SJCRH30 (cell line): ENCODE data around the gene FKBP3. TPM values are rescaled to one million over a fixed set of nuclear protein-coding genes. Genes with fewer than 3 reads are reported as not detected.

Source experiments
- total RNA-seq: library from RNA; depleted of rRNA; stranded (reverse); fragments of >200 nt; shearing (Covaris generic); gene quantifications from 2 replicates; pipeline ENCODE4 v1.2.3, GENCODE V29; 2014; rRNA removed

Gene FKBP3
- total RNA-seq, 1 experiment from 2014 or later: 120 TPM

Other genes starting within 250 kb of the FKBP3 start
- 9.4 and 10.7 TPM in 2 replicates for gene KLHL28, start 172.5 kb downstream of the FKBP3 start, total RNA-seq
- 18.6 and 21.9 TPM in 2 replicates for gene TOGARAM1, start 172.3 kb downstream of the FKBP3 start, total RNA-seq
- 47.1 and 57.0 TPM in 2 replicates for gene PRPF39, start 50.4 kb downstream of the FKBP3 start, total RNA-seq
- gene FANCM, start 1.4 kb upstream of the FKBP3 start, total RNA-seq: 14.9 and 17.4 TPM in 2 replicates
- gene MIS18BP1, start 118.7 kb upstream of the FKBP3 start, total RNA-seq: 39.1 and 55.0 TPM in 2 replicates